Neural progenitor cell (in vitro differentiated cells): Measurements from ENCODE around the gene DHCR24. TPM values are rescaled to one million over a fixed set of nuclear protein-coding genes. Genes with fewer than 3 reads are reported as not detected.

Experiments
- DNase-seq: peaks from one replicate; pipeline ENCODE4 v3.0.0-alpha.2; 2016; ENCODE audit warnings: low spot score
- H2AFZ ChIP-seq: fragments of 200-600 bp; sonication (generic); replicated peaks from 2 replicates; pipeline ENCODE4 v1.6.1; 2016; ENCODE audit warnings: antibody characterized with exemption
- H3F3A ChIP-seq: fragments of 200-600 bp; sonication (generic); 2 replicates; pipeline ENCODE4 v1.6.1; 2016; ENCODE audit warnings: antibody characterized with exemption, low read depth
- H3K27ac ChIP-seq: fragments of 200-600 bp; sonication (generic); 2 replicates; pipeline ENCODE4 v1.5.1; 2016; ENCODE audit warnings: mild to moderate bottlenecking
- H3K27me3 ChIP-seq: fragments of 200-600 bp; sonication (generic); 2 replicates; pipeline ENCODE4 v1.6.1; 2016; ENCODE audit warnings: mild to moderate bottlenecking, moderate library complexity
- H3K36me3 ChIP-seq: fragments of 200-600 bp; sonication (generic); 2 replicates; pipeline ENCODE4 v1.5.1; 2016
- H3K4me1 ChIP-seq: fragments of 200-600 bp; sonication (generic); 2 replicates; pipeline ENCODE4 v1.6.1; 2016; ENCODE audit warnings: mixed run types
- H3K4me2 ChIP-seq: fragments of 200-600 bp; sonication (generic); 2 replicates; pipeline ENCODE4 v1.6.1; 2016
- H3K4me3 ChIP-seq: fragments of 200-600 bp; sonication (generic); 2 replicates; pipeline ENCODE4 v1.5.1; 2016
- H3K79me2 ChIP-seq: fragments of 200-600 bp; sonication (generic); 2 replicates; pipeline ENCODE4 v1.6.1; 2016; ENCODE audit warnings: low read depth
- H3K9ac ChIP-seq: fragments of 200-600 bp; sonication (generic); 2 replicates; pipeline ENCODE4 v1.6.1; 2016
- H3K9me3 ChIP-seq: fragments of 200-600 bp; sonication (generic); 2 replicates; pipeline ENCODE4 v1.5.1; 2016; ENCODE audit warnings: low read depth
- H4K20me1 ChIP-seq: fragments of 200-600 bp; sonication (generic); 2 replicates; pipeline ENCODE4 v1.6.1; 2016; ENCODE audit warnings: low read depth
- H3K27ac Mint-ChIP-seq: 3 replicates; pipeline ENCODE4 v1.8.0; 2021; ENCODE audit warnings: mixed read lengths
- H3K27me3 Mint-ChIP-seq: 2 replicates; pipeline ENCODE4 v1.8.0; 2022; ENCODE audit warnings: low read depth, mild to moderate bottlenecking, inconsistent platforms, moderate library complexity, mixed read lengths; ENCODE audit not compliant: insufficient read depth
- H3K36me3 Mint-ChIP-seq: 3 replicates; pipeline ENCODE4 v1.8.0; 2021; ENCODE audit warnings: mixed read lengths
- H3K4me1 Mint-ChIP-seq: 3 replicates; pipeline ENCODE4 v1.8.0; 2021; ENCODE audit warnings: mixed read lengths
- H3K4me3 Mint-ChIP-seq: 3 replicates; pipeline ENCODE4 v1.8.0; 2021; ENCODE audit warnings: mild to moderate bottlenecking, moderate library complexity, mixed read lengths
- H3K9me3 Mint-ChIP-seq: 3 replicates; pipeline ENCODE4 v1.8.0; 2020; ENCODE audit warnings: mixed read lengths
- CTCF ChIP-seq: fragments of 200-600 bp; sonication (generic); IDR thresholded peaks from 2 replicates; pipeline ENCODE4 v1.5.1; 2017; ENCODE audit warnings: antibody characterized with exemption, mild to moderate bottlenecking
- EZH2 ChIP-seq: fragments of 200-600 bp; sonication (generic); IDR thresholded peaks from 2 replicates; pipeline ENCODE4 v1.6.1; 2017; ENCODE audit warnings: antibody characterized with exemption, mild to moderate bottlenecking, moderate library complexity
- EZH2phosphoT487 ChIP-seq: fragments of 200-600 bp; sonication (generic); IDR thresholded peaks from 2 replicates; pipeline ENCODE4 v1.6.1; 2017; ENCODE audit warnings: antibody characterized with exemption
- total RNA-seq: library from RNA; depleted of rRNA; stranded (reverse); fragments of >200 nt; gene quantifications from 2 replicates; pipeline ENCODE4 v1.2.3, GENCODE V29; 2015; ENCODE audit warnings: low replicate concordance

DHCR24 gene
- total RNA-seq, 1 donor from 2014 or later: 94.5 TPM

- Mint-ChIP-seq H3K4me3 (no peak overlapping the region), H3K36me3 (peaks cover 45% of the 10 kb centered on the region), H3K27ac (no peak overlapping the region), H3K4me1 (no peaks in the 10 kb centered on the region), H3K27me3 (no peaks in the 10 kb centered on the region), H3K9me3 (no peaks in the 10 kb centered on the region)
- Histone ChIP-seq H4K20me1 (peaks cover 26% of the 10 kb centered on the region), H3K4me2 (no peak overlapping the region), H3K27me3 (no peaks in the 10 kb centered on the region), H3K36me3 (peaks cover 7% of the 10 kb centered on the region), H3K9me3 (no peaks in the 10 kb centered on the region), H3K9ac (no peak overlapping the region), H3K4me3 (no peak overlapping the region), H3K27ac (no peak overlapping the region), H3F3A (peaks cover 7% of the 10 kb centered on the region), H2AFZ (no peak overlapping the region), H3K4me1 (peaks cover 7% of the 10 kb centered on the region), H3K79me2 (peaks cover 11% of the 10 kb centered on the region)
- TF ChIP-seq CTCF: no peak
- DNase-seq: no peak
Observed at GRCh38 chr1:54867717-54868057, 19.3 kb downstream of the DHCR24 start.

- peaks cover 46% of the 10 kb centered on the region for H3K36me3 Mint-ChIP-seq
Observed at GRCh38 chr1:54866801-54867716, 19.9 kb downstream of the DHCR24 start.

GRCh38 chr1:54865238-54866073 is 21.5 kb downstream of the DHCR24 start:
- Histone ChIP-seq H3K9ac (no peak overlapping the region), H3K79me2 (peaks cover 9% of the 10 kb centered on the region), H4K20me1 (peaks cover 22% of the 10 kb centered on the region), H3K27ac (no peak overlapping the region), H3K4me1 (no peaks in the 10 kb centered on the region), H3K36me3 (no peaks in the 10 kb centered on the region), H3K27me3 (no peaks in the 10 kb centered on the region), H3K4me3 (no peak overlapping the region), H2AFZ (no peak overlapping the region), H3K9me3 (no peaks in the 10 kb centered on the region), H3K4me2 (no peak overlapping the region), H3F3A (no peaks in the 10 kb centered on the region)
- no peak for DNase-seq
- no peaks in the 10 kb centered on the region for H3K9me3 Mint-ChIP-seq
- peaks cover 52% of the 10 kb centered on the region for H3K36me3 Mint-ChIP-seq
- no peaks in the 10 kb centered on the region for H3K4me1 Mint-ChIP-seq
- TF ChIP-seq CTCF: no peak
- no peak for TF ChIP-seq EZH2
- no peak for TF ChIP-seq EZH2phosphoT487
- H3K27ac Mint-ChIP-seq: no peak overlapping the region
- no peak overlapping the region for H3K4me3 Mint-ChIP-seq
- no peaks in the 10 kb centered on the region for H3K27me3 Mint-ChIP-seq

More at GRCh38 chr1:54866801-54867716, 19.9 kb downstream of the DHCR24 start:
- H3K36me3 ChIP-seq: peaks cover 4% of the 10 kb centered on the region
- no peak overlapping the region for H3K4me3 ChIP-seq
- Mint-ChIP-seq H3K4me1 (no peaks in the 10 kb centered on the region), H3K9me3 (no peaks in the 10 kb centered on the region), H3K4me3 (no peak overlapping the region), H3K27ac (no peak overlapping the region), H3K27me3 (no peaks in the 10 kb centered on the region)
- no peak overlapping the region for H3K27ac ChIP-seq
- H3K9me3 ChIP-seq: no peaks in the 10 kb centered on the region
- no peak overlapping the region for H3K9ac ChIP-seq
- H3K27me3 ChIP-seq: no peaks in the 10 kb centered on the region
- H3K79me2 ChIP-seq: peaks cover 11% of the 10 kb centered on the region
- TF ChIP-seq CTCF: no peak
- TF ChIP-seq EZH2phosphoT487: no peak
- TF ChIP-seq EZH2: no peak
- H4K20me1 ChIP-seq: peaks cover 26% of the 10 kb centered on the region
- peaks cover 4% of the 10 kb centered on the region for H3F3A ChIP-seq
- no peak for DNase-seq
- peaks cover 1% of the 10 kb centered on the region for H3K4me1 ChIP-seq
- no peak overlapping the region for H3K4me2 ChIP-seq
- no peak overlapping the region for H2AFZ ChIP-seq
